HG02763 (cell line): ENCODE data around the gene SLC35B1.
"Not testable (repeated sequence)": the region's sequence is repeated elsewhere in the genome, so short reads cannot be mapped to it uniquely, and the experiment has no call there.

Experiments used
- ATAC-seq: cut with Tn5 transposase; IDR thresholded peaks from one replicate; pipeline ENCODE4 v1.9.1; 2021; ENCODE audit warnings: mild to moderate bottlenecking, moderate library complexity; ENCODE audit not compliant: unreplicated experiment

The SLC35B1 gene

DNA sequence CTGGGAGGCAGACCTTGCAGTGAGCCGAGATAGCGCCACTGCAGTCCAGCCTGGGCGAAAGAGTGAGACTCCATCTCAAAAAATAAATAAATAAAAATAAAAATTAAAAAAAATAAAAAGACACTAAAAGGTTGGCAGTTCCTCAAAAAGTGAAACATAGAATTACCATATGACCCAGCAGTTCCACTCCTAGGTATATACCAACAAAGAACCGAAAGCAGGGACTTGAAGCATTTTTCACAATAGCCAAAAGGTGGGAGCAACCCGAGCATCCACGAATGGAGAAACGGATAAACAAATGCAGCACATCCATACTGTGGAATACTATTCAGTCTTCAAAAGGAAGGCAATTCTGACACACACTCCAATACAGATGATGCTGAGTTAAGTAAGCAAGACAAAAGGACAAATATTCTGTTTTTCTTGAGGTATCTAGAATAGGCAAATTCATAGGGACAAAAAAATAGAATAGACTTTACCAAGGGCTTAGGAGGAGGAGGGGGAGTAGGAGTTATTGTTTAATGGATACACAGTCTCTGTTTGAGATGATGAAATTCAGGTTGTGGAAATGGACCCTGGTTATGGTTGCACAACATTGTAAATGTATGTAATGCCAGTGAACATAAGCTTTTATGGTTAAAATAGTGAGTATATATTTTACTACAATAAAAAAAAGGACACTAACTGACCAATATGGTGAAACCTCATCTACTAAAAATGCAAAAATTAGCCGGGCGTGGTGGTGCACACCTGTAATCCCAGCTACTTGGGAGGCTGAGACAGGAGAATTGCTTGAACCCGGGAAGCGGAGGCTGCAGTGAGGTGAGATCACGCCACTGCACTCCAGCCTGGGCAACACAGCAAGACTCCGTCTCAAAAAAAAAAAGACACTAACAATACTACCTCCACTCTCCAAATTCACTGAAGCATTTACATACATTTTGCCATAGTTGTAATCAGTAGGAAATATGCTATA is 27.0 kb upstream of the SLC35B1 start:
- no peak for ATAC-seq

DNA sequence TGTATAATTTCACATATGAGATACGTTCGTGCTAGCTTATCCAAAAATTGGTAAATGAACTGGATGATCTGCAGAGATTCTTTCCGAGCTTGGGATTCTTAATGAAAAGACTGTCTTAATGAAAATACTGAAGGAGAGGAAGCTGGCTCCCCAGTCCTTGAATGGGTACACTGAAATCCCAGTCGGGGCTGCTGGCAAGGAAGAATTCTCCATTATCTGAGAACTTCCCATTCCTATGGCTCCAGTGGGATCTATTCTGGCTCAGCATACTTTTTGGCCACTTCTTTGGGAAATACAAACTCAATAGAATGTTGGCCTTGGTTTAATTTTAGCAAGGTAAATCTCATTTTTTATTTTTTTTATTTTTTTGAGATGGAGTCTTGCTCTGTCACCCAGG is 23.7 kb upstream of the SLC35B1 start:
- no peak for ATAC-seq

DNA sequence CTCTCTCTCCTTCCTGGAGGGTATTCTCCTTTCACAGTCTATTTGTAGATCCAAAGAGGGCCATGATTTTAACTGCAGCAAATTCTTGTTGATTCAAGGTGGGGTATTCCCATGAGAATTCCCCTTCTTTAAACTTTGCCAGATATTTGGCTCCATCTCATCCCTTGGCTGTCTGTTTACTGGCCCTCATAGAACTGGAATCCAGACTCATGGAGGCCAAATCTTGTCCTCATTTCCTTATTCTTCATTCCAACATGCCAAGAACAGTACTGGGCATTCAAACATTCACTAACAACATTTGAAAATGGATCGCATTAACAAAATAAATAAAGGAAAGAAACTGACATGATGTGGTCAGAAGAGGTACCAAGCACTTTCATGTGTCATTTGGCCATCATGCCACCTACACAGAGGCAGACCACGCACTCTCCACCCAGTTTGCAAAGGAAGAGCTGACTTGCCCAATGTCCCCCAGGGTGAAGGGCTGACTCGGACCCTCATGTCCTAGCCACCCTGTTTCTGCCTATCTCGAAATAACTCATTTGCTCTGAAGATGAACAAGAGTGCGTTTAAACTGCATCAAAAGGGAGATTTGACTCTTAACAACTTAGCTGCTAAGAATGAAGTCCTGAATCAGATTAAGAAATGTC is 23.1 kb upstream of the SLC35B1 start:
- no peak for ATAC-seq

DNA sequence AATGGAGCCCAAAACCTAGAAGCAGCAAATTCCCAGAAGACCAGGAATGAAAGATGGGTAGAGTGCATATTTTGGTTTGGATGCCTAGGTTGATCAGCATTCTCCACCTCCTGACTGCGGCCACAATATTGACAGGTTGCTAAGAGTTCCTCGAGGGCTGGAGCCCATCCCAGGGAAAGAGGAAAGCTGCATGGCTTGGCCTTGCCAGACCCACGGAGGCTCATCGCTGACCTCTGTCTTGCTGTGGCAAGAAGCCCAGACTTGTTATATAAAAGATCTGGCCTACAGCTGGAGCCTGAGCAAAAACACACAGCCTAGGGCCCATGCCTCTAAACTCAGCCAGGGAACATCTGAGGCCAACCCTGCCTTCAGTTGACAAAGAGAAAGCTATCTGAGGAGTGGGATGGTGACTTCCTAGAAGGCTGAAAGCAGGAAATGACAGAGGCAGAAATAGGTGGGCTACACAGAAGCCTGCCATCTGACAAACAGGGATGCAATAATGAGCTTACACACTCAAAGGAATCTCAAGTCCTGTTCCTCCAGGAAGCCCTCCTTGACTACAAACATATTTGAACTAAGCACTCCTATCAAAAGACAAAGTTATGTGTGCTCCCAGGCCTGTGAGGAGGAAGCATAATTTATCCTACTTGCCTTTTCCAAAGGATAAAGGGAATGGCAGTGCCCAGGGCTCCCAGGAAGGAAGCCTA is 22.5 kb upstream of the SLC35B1 start:
- no peak for ATAC-seq

DNA sequence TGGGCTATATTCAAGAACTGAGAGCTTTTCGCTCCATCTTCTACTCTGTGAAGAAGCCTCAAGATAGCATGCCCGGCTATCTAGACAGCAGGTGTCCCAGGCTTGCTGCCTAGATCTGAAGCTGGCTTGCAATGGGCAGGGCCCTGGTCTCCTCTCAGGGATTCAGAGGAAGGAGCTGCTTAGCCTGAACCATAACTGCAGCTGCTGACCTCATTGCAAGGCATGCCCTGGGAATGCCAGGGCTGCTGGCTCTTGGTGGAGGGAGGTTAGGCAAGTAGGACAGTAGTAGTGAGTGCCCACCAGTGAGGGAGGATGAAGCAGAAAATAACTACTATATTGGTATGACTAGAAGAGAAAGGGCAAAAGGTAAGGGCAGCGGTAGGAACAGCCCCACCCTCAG is 21.3 kb upstream of the SLC35B1 start:
- ATAC-seq: no peak

DNA sequence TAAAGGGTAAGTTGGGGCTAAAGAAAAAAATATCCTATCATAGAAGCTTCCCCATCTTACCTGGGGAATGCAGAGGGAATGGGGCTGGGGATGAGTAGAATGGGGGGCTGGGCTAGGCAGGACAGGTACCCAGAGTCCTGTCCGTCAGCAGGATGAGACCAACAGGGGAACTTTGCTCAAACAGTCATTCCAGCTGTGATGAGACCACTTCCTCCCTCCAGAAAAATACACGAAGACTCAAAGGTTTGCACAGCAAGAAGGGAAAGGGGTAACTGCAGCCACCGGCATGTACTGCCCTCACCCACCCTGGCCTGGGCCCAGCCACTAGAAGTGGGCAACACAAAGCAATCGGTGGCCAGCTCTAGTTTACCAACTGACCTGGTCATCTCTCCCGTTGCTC is 20.7 kb upstream of the SLC35B1 start:
- ATAC-seq: no peak

DNA sequence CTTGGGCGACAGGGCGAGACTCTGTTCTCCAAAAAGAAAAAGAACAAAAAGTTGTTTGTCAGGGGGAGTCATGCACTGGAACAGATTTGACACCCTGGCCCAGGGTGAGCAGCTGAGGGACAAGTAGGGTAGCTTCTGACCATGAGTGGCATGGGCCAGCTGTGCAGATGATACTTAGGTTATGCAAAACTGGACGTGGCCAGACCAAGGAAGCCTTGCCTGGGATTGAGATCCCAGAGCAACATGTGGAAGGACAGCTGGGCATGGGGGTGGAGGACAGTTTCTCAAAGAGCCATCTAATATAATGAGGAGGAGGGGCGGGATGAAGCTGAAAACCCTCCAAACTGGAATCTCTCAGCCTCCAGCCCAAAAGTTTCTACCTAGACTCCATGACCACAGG is 19.6 kb upstream of the SLC35B1 start:
- no peak for ATAC-seq

DNA sequence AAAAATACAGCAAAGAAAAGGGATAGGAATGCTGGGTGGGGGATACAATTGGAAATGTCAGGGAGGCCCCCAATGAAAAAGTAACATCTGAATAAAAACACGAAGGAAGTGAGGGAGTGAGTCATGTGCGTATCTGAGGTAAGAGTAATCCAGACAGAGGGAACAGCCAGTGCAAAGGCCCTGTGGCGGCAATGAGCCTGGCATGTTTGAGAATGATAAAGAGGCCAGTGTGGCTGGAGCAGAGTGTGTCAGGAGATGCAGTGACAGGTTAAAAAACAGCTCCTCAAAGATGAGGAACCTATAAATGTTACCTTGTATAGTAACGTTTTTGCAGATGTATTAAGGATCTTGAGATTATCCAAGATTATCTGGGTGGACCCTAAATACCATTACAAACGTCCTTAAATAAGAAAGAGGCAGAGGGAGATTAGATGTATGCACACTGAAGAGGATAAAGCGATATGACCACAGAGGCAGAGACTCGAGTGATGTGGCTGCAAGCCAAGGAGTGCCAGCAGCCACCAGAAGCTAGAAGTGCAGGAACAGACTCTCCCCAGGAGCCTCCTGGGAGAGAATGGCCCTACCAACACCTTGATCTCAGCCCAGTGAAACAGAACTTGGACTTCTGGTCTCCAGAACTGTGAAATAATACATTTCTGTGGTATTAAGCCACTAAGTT is 17.8 kb upstream of the SLC35B1 start:
- ATAC-seq: no peak

DNA sequence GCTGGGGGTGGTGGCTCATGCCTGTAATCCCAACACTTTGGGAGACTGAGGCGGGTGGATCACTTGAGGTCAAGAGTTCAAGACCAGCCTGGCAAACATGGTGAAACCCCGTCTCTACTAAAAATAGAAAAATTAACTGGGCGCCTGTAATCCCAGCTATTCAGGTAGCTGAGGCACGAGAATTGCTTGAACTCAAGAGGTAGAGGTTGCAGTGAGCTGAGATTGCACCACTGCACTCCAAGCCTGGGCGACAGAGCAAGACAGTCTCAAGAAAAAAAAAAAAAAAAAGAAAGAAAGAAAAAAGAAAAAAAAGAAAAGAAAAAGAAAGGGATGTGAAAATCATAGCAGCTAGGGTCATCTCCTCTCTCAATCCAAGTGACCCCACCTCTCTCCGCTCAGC is 16.8 kb upstream of the SLC35B1 start:
- ATAC-seq: not testable (repeated sequence)

DNA sequence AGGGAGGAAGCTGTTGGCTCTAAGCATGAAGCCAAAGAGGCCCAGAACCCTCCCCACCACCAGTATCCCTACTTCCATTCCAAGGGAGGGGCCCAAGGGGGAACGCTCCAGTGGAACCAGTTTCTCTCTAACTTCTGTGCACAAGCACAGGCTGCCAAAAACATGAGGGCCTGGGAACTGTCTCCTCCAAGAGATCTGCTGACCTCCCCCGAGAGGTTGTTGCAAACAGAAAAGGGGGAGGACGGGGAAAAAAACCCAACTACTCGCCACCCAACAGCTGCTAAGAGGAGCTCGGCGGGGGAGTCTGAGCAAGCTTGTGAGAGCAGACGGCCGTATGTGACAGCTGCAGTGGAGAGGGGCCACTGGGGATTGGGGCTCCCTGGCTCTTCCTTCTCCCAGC is 15.7 kb upstream of the SLC35B1 start:
- ATAC-seq: no peak

DNA sequence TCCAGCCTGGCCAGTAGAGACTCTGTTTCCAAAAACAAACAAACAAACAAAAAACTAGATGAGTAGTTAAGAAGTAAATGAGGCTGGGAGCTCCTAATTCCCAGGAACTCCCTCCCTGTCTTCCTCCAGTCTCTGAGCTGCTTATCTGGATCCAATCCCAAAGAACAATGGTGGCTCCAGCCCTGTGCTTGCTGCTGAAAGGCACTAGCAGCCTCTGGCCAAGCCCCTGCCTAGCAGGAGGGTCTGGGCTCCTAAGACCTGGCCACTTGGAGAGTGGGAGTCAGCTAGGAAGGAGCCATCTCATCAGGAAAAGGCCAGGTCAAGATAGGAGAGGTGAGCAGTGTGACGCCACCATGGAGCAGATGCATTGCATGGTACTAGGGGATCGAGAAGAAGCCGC is 14.3 kb upstream of the SLC35B1 start:
- no peak for ATAC-seq

DNA sequence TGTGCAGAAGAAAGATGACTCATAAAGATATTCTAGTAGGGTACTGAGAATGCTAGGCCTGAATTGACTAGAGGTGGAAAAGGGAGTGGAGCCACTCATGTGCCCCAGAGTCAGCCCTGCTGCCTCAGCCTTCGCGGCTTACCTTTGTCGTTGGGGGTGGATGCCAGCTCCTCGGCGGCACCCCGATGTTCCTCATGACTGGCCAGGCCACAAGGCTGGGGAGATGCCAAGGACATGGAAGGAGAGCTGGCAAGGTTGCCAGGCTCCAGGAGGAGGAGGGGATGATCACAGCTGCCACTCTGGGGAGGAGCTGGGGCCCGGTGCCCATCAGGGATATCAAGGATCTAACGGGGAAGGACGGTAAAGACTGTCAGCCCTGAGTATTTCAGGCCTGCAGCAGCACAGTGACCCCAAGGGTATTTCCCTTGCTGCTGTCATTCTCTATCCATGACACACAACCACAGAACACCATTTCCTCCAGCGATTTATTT is 9.7 kb upstream of the SLC35B1 start:
- ATAC-seq: no peak

DNA sequence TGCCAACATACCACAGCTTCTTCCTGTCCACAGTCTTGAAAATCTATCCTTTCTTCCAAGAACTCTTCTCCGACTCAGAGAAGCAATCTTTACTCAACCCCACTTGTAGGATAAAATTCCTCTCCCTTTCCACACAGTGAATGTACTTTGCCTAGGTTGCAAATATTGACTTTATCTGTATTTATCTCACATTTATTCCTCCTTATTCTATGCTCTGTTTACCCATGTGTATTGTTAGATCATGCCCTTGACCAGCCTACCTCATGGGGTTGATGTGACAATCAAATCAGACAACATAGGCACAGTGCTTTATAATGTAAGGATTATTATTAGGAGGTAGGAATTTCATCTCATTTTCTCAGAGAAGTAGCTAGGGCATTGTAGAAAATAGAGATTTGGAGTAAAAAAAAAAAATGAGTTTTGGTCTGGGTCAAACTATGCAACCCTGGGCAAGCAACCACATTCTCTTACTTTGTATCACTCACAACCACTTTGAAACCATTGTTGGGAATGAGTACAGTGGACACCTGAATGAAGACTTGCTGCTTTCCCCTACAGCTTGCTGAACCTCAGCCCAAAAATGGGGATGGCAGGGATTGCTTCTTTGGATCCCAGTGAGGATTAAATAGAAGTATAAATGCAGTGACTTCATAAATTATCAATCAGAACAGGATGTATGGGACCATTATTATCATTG is 9.1 kb upstream of the SLC35B1 start:
- no peak for ATAC-seq

DNA sequence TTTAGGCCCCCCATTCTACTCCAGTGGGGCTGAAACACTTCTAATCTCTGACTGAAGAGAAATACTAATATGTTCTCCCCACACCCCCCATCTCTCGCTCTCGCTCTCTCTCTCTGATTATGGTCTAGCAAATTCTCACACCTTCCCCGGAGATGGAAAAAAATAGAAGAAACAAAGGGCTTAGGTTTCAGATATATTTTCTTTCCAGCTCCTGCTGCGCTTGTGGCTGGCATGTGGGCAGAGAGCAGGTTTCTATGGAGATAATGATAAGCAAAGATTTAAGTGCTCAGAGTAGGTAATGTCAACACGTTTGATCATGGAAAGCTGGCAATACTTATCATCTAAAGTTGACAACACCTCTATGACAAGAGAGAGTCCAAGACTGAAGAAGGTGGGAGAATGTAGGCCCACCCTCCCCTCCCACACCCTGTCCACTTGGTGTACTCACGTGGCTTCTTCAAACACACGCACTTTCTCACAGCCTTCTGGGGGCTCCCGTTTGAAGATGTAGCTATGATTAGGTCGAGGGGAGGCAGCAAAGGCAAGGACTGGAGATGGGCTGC is 8.0 kb upstream of the SLC35B1 start:
- ATAC-seq: no peak

DNA sequence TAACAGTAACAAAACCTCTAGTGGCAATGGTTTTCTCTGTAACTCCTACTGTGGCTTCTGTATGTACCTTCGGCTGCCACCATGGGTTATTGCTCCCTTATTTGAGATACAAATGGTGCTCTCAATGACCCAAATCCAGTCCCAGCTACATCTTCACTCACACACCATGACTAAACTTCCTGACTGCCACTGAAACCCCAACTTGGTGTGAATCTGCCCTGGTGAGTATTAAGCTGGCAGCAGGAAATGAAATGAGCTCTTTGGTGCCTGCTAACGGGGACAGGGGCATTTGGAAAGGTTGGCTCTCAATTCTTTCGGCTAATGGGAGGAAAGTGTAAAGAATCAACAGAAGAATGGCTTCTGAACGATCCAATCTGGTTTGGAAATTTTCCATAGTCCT is 7.5 kb upstream of the SLC35B1 start:
- ATAC-seq: no peak

DNA sequence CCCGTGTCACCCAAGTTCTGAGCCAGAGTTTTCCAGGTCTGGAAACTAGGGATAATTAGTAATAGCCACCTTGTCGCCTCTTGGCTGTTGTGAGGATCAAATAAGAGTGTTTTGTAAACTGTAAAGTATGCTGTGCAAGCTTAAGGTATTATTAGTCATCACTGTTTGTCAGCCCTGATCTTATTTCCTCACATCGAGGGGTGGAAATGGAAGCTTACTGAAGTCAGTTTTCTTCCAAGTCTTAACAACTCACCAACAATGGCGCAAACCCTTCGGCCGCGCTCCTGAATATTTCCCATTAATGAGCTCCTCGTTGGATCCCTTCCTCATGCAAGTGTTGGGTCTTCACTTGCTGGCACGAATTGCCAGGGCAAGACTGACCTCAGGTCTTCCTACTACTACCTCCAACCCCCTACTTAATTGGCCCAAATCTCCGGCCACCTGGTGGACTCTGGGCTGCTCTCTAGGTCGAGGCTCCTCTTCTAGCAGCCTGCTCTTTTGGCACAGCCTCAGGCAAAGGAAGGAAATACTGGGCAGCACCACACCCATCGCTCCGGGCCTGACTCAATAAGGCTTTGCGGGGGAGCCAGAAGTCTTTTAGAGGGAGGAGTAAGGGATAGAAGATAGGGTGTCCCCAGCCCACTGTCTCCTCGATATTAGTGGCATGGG is 885 bp upstream of the SLC35B1 start:
- no peak for ATAC-seq

DNA sequence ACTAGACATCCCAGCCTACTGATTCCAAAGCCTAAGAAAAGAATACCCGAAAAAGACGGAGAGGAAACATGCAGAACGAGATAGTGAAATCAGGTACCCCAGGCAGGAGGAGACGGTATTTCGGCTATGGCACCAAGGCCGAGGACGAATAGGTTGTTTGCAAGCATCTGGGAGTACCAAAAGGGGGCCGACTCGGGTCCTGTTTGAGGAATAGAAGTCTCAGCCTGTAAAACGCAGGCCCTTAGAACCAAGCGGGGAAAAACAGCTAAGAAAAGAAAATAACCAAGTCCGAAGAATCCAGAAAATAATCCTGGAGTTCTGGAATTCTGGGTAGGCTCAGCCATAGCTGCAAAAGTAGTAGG is 537 bp downstream of the SLC35B1 start:
- no peak for ATAC-seq

DNA sequence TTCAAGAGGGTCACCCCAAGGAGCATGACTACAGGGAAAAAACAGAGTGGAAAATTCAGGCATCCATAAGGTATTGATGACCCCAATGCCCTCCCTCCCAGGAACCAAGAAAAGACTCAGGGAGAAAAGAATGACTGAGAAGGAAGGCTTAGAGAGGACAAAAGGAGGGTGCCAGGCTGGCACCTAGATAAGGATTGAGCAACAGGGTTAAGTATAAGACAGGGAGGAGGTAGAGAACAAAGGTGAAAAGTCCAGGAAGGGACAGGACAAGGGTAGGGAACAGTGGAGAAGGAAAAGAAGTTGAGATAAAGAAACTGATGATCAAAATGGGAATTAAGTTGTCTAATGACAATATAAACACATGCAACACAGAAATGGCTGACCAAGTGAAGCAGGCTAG is 2.5 kb downstream of the SLC35B1 start:
- no peak for ATAC-seq

DNA sequence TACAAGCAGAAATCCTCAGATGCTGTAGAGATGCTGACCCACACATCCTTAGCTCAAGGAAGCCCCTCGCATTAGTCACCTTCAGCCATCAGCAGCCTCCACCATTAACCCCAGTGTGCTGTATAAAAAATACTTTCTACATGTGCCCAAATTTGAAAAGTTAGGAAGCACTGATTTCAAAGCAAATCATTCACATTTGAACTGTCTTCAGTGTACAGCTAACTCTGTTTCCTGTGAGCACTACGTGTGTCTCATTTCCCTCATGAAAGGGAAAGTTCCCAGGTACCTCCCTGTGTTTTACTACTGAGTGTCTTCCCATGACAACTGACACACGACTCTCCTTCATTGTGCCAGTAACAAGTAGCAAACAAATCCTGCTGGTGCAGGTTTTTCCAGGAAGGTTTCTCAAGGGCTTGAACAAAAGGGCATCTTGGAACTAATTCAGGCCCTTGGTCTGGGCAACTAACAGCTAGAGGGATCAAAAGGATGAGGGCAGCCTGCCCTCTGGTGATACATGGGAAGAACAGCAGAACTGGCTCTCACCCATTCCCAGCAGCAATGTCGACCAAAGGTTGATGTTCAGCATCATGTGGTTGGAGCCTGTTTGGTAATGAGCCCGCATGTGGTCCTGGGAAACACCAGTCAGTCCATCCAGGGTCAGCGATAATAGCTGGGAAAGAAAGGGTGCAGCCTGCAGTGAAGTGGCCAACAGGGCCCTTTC is 4.0 kb downstream of the SLC35B1 start:
- ATAC-seq: no peak
